GM19043 (cell line): ENCODE results near the gene APOBEC3H.

Experiments used
- ATAC-seq: cut with Tn5 transposase; IDR thresholded peaks from one replicate; pipeline ENCODE4 v1.9.1; 2021; ENCODE audit warnings: low read depth; ENCODE audit not compliant: unreplicated experiment

APOBEC3H gene

GRCh38 chr22:39080052-39080762, 16.8 kb upstream of the APOBEC3H start:
- no peak for ATAC-seq

GRCh38 chr22:39081016-39081415, 16.0 kb upstream of the APOBEC3H start:
- ATAC-seq, result no peak

- no peak for ATAC-seq
These were observed 15.4 kb upstream of the APOBEC3H start for GRCh38 chr22:39081598-39081997.

- no peak for ATAC-seq
These were observed 13.6 kb upstream of the APOBEC3H start for GRCh38 chr22:39083212-39084165.

GRCh38 chr22:39084666-39085065, 12.4 kb upstream of the APOBEC3H start:
- no peak for ATAC-seq

- no peak for ATAC-seq
These were observed 9.9 kb upstream of the APOBEC3H start for GRCh38 chr22:39087098-39087497.

GRCh38 chr22:39087881-39088684, 9.0 kb upstream of the APOBEC3H start:
- no peak for ATAC-seq

- ATAC-seq, result no peak
These were observed 8.4 kb upstream of the APOBEC3H start for GRCh38 chr22:39088685-39089032.

- ATAC-seq, result no peak
These were observed 7.1 kb upstream of the APOBEC3H start for GRCh38 chr22:39089928-39090327.

- ATAC-seq, result no peak
These were observed 6.5 kb upstream of the APOBEC3H start for GRCh38 chr22:39090426-39091064.

- no peak for ATAC-seq
These were observed 5.6 kb upstream of the APOBEC3H start for GRCh38 chr22:39091126-39092081.

- ATAC-seq, result no peak
These were observed 4.8 kb upstream of the APOBEC3H start for GRCh38 chr22:39092111-39092862.

- ATAC-seq, result no peak
These were observed 2.2 kb upstream of the APOBEC3H start for GRCh38 chr22:39094717-39095389.

GRCh38 chr22:39095971-39096370, 1.1 kb upstream of the APOBEC3H start:
- ATAC-seq, result no peak

GRCh38 chr22:39098026-39098425, 982 bp downstream of the APOBEC3H start:
- no peak for ATAC-seq

GRCh38 chr22:39098576-39098975, 1.5 kb downstream of the APOBEC3H start:
- ATAC-seq, result no peak

- ATAC-seq, result no peak
These were observed 4.2 kb downstream of the APOBEC3H start for GRCh38 chr22:39101226-39101625.

- no peak for ATAC-seq
These were observed 6.4 kb downstream of the APOBEC3H start for GRCh38 chr22:39103431-39103830.
